Measurements from ENCODE around the gene C19orf53. TPM values are rescaled to one million over a fixed set of nuclear protein-coding genes. Genes with fewer than 3 reads are reported as not detected.
"Not testable (repeated sequence)": the region's sequence is repeated elsewhere in the genome, so short reads cannot be mapped to it uniquely, and the experiment has no call there.

The C19orf53 gene
- total RNA-seq, 1 experiment from 2014 or later = 115 TPM

DNA sequence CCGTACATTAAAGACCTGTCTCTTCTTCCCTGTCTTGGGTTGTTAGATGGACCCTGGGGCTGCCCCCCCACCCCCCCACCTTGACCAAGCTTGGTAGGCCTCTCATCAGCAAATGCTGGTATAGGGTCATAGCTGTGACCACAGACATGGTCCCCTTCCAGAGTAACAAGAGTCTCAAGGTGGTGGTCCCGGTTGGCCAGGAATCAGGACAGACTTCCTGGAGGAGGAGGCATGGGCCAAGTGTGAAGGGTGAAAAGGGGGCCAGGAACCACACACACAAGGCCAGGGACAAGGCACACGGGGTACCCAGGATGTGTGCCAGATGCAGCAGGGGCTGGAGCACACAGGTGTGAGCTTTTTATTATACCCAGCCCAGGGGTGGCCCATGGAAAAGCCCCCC is 11.0 kb upstream of the C19orf53 start:
- DNase-seq (ENCODE audit: low spot score) = no peak

DNA sequence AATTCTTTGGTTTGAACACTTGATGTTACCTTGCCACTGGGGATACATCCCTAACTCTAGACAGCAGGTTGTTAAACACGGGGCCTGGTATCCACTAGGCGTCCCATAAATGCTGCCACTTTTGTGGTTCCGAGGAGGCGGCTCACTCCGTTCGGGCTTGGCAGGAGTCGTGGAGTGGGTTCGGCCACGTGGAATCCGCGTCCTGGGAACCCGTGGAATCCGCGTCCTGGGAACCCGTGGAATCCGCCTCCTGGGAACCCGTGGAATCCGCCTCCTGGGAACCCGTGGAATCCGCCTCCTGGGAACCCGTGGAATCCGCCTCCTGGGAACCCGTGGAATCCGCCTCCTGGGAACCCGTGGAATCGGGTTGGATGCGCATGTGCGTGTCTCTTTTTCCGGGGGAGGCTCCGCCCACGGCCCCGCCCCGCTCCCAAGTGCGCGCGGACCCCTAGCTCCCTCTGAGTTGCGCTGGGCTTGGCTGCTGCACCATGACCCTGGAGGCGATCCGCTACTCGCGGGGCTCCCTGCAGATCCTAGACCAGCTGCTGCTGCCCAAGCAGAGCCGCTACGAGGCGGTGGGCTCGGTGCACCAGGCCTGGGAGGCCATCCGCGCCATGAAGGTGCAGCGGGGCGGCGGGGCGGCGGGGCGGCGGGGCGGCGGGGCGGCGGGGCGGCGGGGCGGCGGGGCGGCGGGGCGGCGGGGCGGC is 10.0 kb upstream of the C19orf53 start, which contains the start of gene MRI1:
Gene MRI1, plus strand, starts transcription at position 422 of the 707 bp plus-strand sequence. Its CDS starts 67 bp downstream, at position 489.
- no peak for DNase-seq (ENCODE audit: low spot score)

DNA sequence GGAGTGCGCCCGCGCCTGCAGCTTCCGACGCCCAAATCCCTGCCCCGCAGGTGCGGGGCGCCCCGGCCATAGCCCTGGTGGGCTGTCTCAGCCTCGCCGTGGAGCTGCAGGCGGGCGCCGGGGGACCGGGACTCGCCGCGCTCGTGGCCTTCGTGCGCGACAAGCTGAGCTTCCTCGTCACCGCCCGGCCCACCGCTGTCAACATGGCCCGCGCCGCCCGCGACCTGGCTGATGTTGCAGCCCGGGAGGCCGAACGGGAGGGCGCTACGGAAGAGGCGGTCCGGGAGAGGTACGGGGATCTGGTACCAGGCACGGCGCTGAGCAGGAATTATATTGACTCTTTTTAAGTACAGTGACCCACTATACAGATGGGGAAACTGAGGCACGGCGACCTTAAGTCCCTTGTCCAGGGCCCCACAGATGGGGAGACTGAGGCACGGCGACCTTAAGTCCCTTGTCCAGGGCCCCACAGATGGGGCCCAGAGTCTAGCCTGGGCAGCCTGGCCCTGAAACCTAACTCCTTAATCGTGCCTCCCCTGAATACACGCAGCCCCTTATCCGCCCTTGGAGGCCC is 9.3 kb upstream of the C19orf53 start:
- no peak for DNase-seq (ENCODE audit: low spot score)

DNA sequence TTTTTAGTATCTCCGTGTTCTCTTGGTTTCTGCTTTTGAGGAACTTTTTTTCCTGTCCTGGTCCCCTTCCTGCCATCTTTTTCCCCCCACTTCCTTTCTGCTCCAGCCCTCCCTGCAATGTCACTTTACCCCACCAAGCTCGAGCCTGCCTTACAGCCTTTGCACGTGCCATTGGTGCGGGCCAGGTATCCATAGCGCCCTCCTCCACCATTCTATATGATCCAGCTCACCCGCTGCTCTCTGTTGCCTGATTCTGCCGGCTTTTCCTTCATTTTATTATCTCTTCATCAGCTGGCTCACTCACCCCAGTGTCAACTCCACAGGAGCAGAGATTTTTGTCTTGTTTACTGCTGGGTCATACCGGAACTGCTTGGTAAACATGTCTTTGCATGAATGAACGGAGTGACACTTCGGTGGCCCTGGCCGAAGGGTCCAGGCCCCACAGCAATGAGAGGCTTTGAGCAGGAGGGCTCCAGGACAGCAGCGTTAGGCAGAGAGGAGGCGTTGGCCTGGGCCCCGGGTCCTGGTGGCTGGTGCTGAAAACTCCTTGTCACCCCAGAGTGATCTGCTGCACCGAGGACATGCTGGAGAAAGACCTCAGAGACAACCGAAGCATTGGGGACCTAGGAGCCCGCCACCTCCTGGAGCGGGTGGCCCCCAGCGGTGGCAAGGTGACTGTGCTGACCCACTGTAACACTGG is 8.7 kb upstream of the C19orf53 start:
- DNase-seq (ENCODE audit: low spot score) = no peak

DNA sequence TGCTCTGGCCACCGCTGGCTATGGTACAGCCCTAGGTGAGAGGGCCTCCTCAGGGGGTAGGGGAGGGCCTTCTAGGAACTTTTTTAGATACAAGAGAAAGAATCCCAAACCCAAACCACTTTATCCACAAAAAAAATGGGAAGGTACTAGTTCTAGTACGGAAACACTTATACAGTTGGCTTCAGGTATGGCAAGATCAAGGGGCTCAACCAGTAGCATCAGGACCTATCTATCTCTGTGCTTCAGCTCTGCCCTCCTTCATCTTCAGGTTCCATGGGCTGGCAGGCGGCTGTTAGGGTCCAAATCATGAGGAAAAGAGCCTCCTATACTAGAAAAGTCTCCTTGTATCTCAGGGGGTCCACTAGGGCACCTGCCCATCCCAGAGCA is 8.2 kb upstream of the C19orf53 start:
- DNase-seq (ENCODE audit: low spot score) = no peak

DNA sequence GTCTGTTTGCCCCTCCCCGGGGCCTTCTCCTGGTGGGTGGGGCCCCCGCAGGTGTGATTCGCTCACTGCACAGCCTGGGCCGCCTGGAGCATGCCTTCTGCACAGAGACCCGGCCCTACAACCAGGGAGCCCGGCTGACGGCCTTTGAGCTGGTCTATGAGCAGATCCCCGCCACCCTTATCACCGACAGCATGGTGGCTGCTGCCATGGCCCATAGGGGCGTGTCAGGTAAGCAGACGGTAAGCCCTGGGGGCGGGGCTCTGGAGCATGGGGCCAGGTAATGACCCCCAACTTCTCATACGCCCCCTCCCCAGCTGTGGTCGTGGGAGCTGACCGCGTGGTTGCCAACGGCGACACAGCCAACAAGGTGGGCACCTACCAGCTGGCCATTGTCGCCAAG is 5.7 kb upstream of the C19orf53 start:
- no peak for DNase-seq (ENCODE audit: low spot score)

DNA sequence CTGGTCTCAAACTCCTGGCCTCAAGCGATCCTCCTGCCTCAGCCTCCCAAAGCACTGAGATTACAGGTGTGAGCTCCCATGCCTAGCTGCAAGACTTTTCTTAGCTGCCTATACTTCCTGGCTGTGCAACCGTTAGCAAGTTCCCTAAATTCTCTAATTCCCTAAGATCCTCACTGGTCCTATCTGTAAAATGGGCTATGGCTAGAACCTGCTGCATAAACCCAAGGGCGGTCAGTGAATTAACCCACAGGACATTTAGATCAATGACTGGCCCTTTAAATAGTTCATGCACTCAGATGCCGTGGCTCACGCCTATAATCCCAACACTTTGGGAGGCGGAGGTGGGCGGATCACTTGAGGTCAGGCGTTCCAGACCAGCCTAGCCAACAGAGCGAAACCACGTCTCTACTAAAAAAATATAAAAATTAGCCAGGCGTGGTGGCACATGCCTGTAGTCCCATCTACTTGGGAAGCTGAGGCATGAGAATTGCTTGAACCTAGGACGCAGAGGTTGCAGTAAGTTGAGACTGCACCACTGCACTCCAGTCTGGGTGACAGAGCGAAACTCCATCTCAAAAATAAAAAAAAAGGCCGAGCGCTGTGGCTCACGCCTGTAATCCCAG is 4.1 kb upstream of the C19orf53 start:
- DNase-seq (ENCODE audit: low spot score) = no peak

DNA sequence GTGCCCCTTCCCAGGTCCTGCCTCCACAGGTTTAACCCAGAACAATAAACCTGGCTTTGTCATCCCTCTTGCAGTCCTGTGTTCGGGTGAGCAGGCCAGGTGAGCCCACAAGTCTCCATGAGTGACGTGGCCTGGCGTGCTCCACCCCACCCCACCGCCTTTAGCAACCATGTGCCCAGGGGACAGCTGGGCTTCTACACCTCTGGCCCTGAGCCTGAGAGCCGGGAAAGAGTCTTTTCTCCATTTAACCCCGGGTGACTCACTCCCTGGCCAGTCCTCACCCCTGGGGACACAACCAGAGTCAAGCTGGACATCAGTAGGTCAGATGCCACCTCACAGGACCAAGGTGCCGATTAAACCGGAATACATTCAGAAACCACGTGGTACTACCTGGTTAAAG is 4.1 kb downstream of the C19orf53 start:
- no peak for DNase-seq (ENCODE audit: low spot score)

DNA sequence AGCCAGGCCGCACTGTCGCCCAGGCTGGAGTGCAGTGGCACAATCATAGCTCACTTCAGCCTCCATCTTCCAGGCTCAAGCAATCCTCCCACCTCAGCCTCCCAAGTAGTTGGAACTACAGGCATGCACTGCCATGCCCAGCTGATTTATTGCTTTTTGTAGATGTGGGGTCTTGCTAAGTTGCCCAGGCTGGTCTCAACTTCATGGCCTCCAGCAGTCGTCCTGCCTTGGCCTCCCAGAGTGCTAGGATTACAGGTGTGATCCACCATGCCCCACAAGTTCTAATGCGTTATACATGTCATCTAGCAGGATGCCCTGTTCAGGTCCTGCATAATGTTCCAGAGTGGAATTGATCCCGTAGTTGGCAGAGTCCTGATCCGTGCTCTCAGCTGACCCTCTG is 4.6 kb downstream of the C19orf53 start:
- no peak for DNase-seq (ENCODE audit: low spot score)

DNA sequence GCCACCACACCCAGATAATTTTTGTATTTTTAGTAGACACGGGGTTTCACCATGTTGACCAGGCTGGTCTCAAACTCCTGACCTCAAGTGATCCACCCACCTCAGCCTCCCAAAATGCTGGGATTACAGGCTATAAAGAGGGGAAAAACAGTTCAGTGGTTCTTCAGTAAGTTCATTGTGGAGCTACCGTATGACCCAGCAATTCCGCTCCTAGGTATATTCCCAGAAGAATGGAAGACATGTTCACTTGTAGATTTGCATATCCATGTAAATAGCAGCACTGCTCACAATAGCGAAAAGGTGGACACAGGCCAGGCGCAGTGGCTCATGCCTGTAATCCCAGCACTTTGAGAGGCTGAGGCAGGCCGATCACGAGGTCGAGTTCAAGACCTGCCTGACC is 5.5 kb downstream of the C19orf53 start:
- DNase-seq (ENCODE audit: low spot score) = not testable (repeated sequence)

DNA sequence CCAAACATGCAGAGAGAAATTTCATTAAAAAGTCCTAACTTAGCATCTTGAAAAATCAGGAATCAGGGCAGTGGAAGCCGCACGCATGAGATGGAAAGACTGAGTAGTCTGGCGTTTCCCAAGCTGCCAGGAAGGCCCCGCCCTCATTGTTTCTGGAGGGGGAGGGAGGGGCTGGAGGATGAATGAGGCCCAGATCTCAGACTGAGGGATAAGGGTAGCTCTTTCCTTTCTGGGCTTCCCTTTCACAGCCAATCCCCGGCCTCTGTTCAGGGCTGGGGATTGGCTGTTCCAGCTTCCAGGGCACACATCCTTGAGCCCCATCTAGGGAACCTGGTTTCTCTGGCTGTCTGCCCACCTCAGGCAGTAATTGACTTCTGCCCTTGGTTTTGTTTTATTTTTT is 7.3 kb downstream of the C19orf53 start:
- DNase-seq (ENCODE audit: low spot score) = no peak

DNA sequence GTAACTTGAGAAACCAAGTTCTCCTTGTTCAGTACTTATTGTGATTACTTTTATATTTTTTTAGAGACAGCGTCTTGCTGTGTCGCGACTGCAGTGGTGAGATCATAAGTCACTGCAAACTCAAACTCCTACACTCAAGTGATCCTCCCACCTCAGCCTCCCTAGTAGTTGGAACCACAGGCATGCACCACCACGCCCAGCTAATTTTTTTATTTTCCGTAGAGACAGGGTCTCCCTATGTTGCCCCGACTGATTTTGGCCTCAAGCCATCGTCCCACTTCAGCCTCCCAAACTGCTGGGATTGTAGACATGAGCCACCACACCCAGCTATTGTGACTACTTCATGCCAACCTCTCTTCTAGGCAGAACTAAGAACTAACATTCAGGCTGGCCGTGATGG is 8.3 kb downstream of the C19orf53 start:
- no peak for DNase-seq (ENCODE audit: low spot score)

DNA sequence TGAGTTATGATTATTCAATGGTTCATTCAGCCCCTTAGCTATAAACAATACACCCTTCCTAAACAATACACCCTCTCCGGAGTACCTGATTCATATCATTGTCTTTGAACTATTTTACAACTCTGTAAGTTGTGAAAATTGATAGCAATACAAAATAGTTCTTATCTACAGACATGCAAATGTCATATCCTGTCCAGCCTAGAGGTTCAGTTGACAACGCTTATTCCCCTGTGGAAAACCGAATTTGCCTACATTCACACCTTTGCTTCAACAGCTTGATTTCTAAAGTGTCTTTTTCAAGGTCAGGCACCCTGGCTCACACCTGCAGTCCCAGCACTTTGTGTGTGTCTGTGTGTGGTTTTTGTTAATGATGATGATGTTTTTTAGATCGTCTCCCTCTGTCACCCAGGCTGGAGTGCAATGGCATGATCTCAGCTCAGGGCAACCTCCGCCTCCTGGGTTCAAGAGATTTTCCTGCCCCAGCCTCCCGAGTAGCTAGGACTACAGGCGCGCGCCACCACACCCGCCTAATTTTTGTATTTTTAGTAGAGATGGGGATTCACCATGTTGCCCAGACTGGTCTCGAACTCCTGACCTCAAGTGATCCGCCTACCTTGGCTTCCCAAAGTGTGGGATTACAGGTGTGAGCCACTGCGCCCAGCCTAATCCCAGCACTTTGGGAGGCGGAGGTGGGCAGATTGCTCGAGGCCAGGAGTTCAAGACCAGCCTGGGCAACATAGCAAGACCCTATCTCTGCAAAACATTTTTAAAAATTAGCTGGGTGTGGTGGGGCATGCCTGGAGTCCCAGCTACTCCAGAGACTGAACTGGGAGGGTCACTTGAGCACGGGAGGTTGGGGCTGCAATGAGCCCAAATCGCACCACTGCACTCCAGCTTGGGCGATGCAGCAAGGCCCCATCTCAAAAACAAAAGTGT is 9.6 kb downstream of the C19orf53 start:
- no peak for DNase-seq (ENCODE audit: low spot score)

DNA sequence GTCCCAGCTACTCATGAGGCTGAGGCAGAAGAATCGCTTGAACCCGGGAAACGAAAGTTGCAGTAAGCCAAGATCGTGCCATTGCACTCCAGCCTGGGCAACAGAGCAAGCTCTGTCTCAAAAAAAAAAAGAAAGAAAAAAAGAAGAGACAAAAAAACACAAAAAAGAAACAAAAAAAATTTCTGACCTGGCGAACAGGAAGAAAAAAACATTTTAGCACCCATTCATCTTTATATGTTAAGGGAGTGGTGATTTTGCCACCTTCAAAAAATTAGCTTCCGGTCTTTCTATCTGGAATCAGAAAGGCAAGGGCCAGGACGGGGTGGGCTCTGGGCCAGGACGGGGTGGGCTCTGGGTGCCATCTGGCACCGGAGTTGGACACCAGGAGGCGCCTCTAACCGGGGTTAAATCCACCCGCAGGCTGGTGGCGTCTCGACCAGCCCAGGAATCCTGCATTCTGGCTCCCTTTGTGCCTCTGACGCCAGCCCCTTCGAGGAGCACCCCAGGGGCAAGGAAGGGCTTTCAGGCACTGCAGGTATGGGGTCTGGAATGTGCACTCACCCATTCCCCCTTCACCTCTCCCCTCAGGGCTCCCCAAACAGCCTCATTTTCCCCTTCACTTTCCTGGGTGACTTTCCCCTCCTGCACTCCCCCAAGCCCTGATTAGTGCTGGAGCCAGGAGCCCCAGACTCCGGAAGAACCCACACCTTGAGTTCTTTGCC is 10.6 kb downstream of the C19orf53 start:
- peak; percentile 62 for DNase-seq (ENCODE audit: low spot score)

DNA sequence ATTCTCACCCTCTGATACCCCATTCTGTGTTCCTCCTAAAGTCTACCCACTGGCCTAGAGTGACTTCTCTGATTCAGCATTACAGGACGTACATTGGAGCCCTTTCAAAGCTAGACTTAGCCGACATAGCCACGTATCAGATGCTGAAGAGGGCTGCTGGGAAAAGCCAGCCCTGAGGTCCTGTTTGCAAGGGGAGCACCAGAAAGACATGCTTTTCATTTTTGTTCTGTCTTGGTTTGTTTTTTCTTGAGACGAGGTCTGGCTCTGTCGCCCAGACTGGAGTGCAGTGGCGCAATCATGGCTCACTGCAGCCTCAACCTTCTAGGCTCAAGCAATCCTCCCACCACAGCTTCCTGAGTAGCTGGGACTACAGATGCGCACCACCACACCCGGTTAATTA is 14.7 kb downstream of the C19orf53 start:
- DNase-seq (ENCODE audit: low spot score) = no peak

DNA sequence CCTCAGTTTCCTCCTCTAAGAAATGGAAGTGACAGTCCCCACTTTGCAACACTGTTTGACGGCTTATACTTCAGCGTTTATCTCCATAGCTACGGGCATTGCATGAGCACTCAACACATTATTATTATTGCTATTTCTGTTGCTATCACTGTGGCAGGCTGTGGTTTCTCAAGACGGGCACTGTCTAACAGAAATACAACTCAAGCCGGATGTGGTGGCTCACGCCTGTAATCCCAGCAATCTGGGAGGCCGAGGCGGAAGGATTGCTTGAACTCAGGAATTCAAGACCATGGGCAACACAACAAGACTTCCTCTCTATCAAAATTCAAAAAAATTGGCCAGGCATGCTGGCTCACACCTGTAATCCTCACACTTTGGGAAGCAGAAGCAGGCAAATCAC is 16.1 kb downstream of the C19orf53 start:
- DNase-seq (ENCODE audit: low spot score) = no peak

DNA sequence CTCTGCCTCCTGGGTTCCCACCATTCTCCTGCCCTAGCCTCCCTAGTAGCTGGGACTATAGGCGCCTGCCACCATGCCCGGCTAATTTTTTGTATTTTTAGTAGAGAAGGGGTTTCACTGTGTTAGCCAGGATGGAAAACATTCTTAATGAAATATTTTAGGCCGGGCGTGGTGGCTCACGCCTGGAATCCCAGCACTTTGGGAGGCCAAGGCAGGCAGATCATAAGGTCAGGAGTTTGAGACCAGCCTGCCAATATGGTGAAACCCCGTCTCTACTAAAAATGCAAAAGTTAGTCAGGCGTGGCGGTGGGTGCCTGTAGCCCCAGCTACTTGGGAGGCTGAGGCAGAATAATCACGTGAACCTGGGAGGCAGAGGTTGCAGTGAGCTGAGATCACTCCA is 19.1 kb downstream of the C19orf53 start:
- not testable (repeated sequence) for DNase-seq (ENCODE audit: low spot score)

DNA sequence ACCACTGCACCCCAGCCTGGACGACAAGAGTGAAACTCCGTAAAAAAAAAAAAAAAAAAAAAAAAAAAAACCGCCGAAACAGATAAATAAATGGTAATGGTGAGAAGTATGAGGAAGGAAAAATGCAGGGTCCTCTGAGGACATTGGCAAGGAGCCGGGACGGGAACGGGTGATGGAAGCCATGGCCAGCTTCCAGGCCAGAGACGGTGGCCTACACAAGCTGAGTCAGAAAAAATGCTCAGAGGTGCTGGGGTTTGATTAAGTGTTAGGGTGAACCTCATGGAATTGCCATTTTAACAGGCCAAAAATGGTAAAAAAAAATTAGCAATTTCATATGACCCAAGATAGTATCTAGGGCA is 20.1 kb downstream of the C19orf53 start:
- no peak for DNase-seq (ENCODE audit: low spot score)

DNA sequence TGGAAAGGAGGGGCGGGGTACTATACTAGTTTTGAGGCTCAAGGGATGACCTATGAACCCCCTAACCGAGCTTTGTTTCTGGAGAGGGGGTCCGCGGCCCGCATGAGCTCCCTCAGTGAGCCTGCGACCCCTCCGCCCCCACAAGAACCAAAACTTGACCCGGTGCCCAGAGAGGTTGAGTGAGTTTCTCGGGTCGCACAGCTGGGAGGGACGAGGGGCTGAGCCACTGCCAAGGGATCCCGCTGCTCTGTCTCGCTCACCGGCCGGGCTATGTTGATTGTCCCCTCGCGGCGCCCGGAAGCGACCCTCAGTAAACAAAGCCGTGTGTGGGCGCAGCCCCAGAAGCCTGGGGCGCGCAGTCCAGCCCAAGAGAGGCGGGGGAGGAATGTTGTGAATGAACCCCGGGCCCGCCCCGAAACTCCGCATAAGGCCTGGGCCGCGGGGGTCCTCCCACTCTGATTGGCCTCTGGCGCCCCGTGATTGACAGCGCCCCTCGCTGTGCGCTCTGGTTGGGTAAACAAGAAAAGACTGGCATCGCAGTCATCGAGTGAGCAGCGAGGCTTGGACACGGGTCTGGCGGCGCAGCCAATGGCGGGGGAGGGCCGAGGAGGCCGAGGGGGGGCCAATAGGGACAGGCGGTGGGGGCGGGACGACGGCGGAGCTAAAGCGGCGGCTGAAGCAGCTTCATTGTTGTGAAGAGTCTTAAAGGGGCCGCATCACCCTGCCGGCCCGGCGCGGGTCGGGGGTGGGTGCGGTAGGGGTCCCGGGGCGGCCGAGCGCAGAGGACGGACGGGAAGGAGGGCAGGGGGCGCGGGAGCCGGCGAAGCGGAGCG is 20.7 kb downstream of the C19orf53 start, which contains the start of gene ZSWIM4:
Gene ZSWIM4, plus strand, starts transcription at position 687 of the 833 bp plus-strand sequence. CDS start 206 bp downstream, outside the sequence.
- peak; percentile 95 for DNase-seq (ENCODE audit: low spot score)

Data from HT-29 (cell line).